ENCODE data around the gene JMJD1C. TPM values are rescaled to one million over a fixed set of nuclear protein-coding genes. Genes with fewer than 3 reads are reported as not detected.

Gene JMJD1C
- total RNA-seq, 1 donor from 2014 or later: 143 TPM

GRCh38 chr10:63133821-63134557 is 331.8 kb downstream of the JMJD1C start:
- Histone ChIP-seq H2AFZ (replicated peaks) (peak overlapping the region; percentile 60), H3K9me3 (ENCODE audit: low read depth) (no peaks in the 10 kb centered on the region), H3K4me3 (peak overlapping the region; percentile 80), H3K4me2 (peak overlapping the region; percentile 97), H4K20me1 (ENCODE audit: low read depth) (peaks cover 14% of the 10 kb centered on the region), H3K9ac (peak overlapping the region; percentile 69), H3K27ac (peak overlapping the region; percentile 46), H3K27me3 (no peaks in the 10 kb centered on the region), H3K36me3 (no peaks in the 10 kb centered on the region), H3K4me1 (peaks cover 9% of the 10 kb centered on the region), H3F3A (ENCODE audit: low read depth) (peaks cover 11% of the 10 kb centered on the region), H3K79me2 (ENCODE audit: low read depth) (peaks cover 57% of the 10 kb centered on the region)
- peak overlapping the region; percentile 85 for H3K4me3 Mint-ChIP-seq
- no peaks in the 10 kb centered on the region for H3K36me3 Mint-ChIP-seq
- TF ChIP-seq EZH2phosphoT487 (IDR thresholded peaks at IDR 0.05) (no peak), EZH2 (IDR thresholded peaks at IDR 0.05) (no peak)
- TF ChIP-seq, protein P1, sequence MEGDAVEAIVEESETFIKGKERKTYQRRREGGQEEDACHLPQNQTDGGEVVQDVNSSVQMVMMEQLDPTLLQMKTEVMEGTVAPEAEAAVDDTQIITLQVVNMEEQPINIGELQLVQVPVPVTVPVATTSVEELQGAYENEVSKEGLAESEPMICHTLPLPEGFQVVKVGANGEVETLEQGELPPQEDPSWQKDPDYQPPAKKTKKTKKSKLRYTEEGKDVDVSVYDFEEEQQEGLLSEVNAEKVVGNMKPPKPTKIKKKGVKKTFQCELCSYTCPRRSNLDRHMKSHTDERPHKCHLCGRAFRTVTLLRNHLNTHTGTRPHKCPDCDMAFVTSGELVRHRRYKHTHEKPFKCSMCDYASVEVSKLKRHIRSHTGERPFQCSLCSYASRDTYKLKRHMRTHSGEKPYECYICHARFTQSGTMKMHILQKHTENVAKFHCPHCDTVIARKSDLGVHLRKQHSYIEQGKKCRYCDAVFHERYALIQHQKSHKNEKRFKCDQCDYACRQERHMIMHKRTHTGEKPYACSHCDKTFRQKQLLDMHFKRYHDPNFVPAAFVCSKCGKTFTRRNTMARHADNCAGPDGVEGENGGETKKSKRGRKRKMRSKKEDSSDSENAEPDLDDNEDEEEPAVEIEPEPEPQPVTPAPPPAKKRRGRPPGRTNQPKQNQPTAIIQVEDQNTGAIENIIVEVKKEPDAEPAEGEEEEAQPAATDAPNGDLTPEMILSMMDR (IDR thresholded peaks at IDR 0.05): no peak
- DNase-seq (ENCODE audit: low spot score): no peak
- peak overlapping the region; percentile 50 for H3K27ac Mint-ChIP-seq
- H3K9me3 Mint-ChIP-seq: peaks cover 18% of the 10 kb centered on the region
- peaks cover 14% of the 10 kb centered on the region for H3K4me1 Mint-ChIP-seq
- H3K27me3 Mint-ChIP-seq (ENCODE audit: insufficient read depth, low read depth): no peaks in the 10 kb centered on the region

DNA sequence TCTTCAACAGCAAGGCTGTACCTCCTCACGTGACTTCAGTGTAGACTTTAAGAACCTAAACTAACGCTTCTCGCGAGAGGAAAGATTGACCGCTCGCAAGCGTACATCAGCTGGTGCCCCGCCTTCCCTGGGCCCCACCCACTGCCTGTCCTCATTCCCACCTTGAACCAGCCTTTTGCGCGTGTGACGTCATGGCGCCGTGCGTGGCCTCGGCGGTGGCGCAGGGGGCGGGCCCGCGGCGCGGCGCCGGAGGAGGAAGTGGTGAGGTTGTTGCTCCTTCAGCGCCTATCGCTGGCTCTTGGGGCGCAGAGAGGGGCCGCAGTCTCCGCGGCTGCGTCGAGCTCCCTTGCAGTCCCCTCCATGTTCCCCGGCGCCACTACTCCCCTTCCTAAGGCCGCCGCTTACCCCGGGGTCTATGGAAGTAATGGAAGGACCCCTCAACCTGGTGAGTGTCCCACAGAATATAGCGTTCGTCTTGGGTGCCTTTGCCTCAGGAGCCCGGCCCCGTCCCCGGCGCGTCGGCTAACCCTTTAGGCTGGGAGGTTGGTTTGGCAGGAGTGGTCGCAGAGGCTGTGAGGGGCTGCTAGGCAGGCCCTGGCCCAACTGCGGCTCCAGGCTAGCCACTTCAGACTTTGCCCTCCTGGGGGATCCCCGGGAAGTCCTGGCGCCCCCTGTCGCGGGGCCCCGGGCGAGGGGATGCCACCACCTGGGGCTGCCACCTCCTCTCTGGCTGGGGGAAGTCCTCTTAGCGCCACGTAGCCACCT is 332.5 kb downstream of the JMJD1C start, which contains the start of gene NRBF2:
NRBF2 (plus strand) TSS at position 273 of the 765 bp plus-strand sequence; CDS start at position 416, 143 bp downstream.
- Histone ChIP-seq H3K79me2 (ENCODE audit: low read depth) (peaks cover 50% of the 10 kb centered on the region), H3K9ac (peak within 1 kb of the TSS; percentile 69), H4K20me1 (ENCODE audit: low read depth) (peaks cover 14% of the 10 kb centered on the region), H3K36me3 (no peaks in the 10 kb centered on the region), H3F3A (ENCODE audit: low read depth) (peaks cover 11% of the 10 kb centered on the region), H3K4me1 (peaks cover 9% of the 10 kb centered on the region), H3K27me3 (no peaks in the 10 kb centered on the region), H3K4me3 (peak within 1 kb of the TSS; percentile 80), H3K27ac (peak within 1 kb of the TSS; percentile 46), H3K4me2 (peak within 1 kb of the TSS; percentile 97), H2AFZ (replicated peaks) (peak within 1 kb of the TSS; percentile 87), H3K9me3 (ENCODE audit: low read depth) (no peaks in the 10 kb centered on the region)
- H3K36me3 Mint-ChIP-seq: no peaks in the 10 kb centered on the region
- peaks cover 18% of the 10 kb centered on the region for H3K9me3 Mint-ChIP-seq
- peaks cover 14% of the 10 kb centered on the region for H3K4me1 Mint-ChIP-seq
- TF ChIP-seq, protein P1 (IDR thresholded peaks at IDR 0.05): peak; percentile 27
- TF ChIP-seq EZH2 (IDR thresholded peaks at IDR 0.05): peak; percentile 33
- TF ChIP-seq EZH2phosphoT487 (IDR thresholded peaks at IDR 0.05): no peak
- H3K27me3 Mint-ChIP-seq (ENCODE audit: insufficient read depth, low read depth): no peaks in the 10 kb centered on the region
- peak within 1 kb of the TSS; percentile 53 for H3K27ac Mint-ChIP-seq
- H3K4me3 Mint-ChIP-seq: peak within 1 kb of the TSS; percentile 85
- DNase-seq (ENCODE audit: low spot score): peak; percentile 94

- Histone ChIP-seq H3K79me2 (ENCODE audit: low read depth) (peaks cover 44% of the 10 kb centered on the region), H3K9ac (no peak overlapping the region), H3K9me3 (ENCODE audit: low read depth) (no peaks in the 10 kb centered on the region), H4K20me1 (ENCODE audit: low read depth) (peaks cover 14% of the 10 kb centered on the region), H3K4me2 (peak overlapping the region; percentile 97), H3K27me3 (no peaks in the 10 kb centered on the region), H3K4me3 (peak overlapping the region; percentile 80), H3K4me1 (peaks cover 9% of the 10 kb centered on the region), H3K36me3 (no peaks in the 10 kb centered on the region), H2AFZ (replicated peaks) (peak overlapping the region; percentile 87), H3F3A (ENCODE audit: low read depth) (peaks cover 11% of the 10 kb centered on the region), H3K27ac (no peak overlapping the region)
- H3K4me1 Mint-ChIP-seq: peaks cover 14% of the 10 kb centered on the region
- H3K27ac Mint-ChIP-seq: peak overlapping the region; percentile 49
- H3K4me3 Mint-ChIP-seq: peak overlapping the region; percentile 85
- H3K9me3 Mint-ChIP-seq: peaks cover 18% of the 10 kb centered on the region
- no peaks in the 10 kb centered on the region for H3K27me3 Mint-ChIP-seq (ENCODE audit: insufficient read depth, low read depth)
- TF ChIP-seq EZH2phosphoT487 (IDR thresholded peaks at IDR 0.05): no peak
- TF ChIP-seq, protein P1 (IDR thresholded peaks at IDR 0.05): no peak
- TF ChIP-seq EZH2 (IDR thresholded peaks at IDR 0.05): no peak
- no peaks in the 10 kb centered on the region for H3K36me3 Mint-ChIP-seq
- DNase-seq (ENCODE audit: low spot score): no peak
Observed at GRCh38 chr10:63132651-63133055, 333.1 kb downstream of the JMJD1C start.
